Activated naive CD4-positive, alpha-beta T cell (primary cell): ENCODE measurements around the gene TMEM135.
"Not testable (repeated sequence)": the region's sequence is repeated elsewhere in the genome, so short reads cannot be mapped to it uniquely, and the experiment has no call there.

Experiments
- DNase-seq, 4 experiments: peaks; one replicate each; lab custom pipeline; 2025; lab: John Stamatoyannopoulos, UW

The TMEM135 gene

GRCh38 chr11:87142594-87142993, 104.9 kb downstream of the TMEM135 start:
- no peak for DNase-seq

GRCh38 chr11:87143641-87144040, 105.9 kb downstream of the TMEM135 start:
- DNase-seq: no peak

GRCh38 chr11:87144252-87144651, 106.5 kb downstream of the TMEM135 start:
- DNase-seq: no peak

GRCh38 chr11:87148749-87149148, 111.0 kb downstream of the TMEM135 start:
- no peak for DNase-seq

DNA sequence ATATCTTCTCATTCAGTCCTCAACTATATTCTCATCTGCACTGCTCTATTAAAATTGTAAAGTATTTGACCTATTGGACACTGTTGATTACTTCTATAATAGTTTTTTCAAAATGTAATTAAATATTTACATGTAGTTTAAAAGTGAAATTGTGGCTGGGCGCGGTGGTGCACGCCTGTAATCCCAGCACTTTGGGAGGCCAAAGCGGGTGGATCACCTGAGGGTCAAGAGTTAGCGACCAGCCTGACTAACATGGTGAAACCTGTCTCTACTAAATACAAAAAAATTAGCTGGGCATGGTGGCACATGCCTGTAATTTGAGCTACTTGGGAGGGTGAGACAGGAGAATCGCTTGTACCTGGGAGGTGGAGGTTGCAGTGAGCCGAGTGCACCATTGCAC, 112.0 kb downstream of the TMEM135 start:
- not testable (repeated sequence) for DNase-seq

DNA sequence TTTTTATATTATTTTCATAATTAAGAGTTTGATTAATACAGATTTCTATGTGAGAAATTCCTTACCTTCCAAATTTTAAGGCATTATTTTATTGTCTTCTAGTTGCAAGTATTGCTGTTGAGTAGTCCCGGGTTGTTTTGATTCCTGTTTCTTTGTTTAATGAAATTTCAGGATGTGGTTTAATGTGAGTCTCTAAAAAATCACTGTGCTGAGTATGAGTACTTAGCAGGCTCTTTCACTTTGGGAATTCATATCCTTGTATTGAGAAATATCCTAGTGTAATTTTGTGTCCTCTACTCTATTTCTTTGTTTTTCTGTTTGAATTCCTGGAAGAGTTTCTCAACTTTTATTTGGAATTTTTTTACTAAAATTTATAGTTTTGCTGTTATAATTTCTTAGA, 113.2 kb downstream of the TMEM135 start:
- DNase-seq: no peak

- no peak for DNase-seq
Observed at GRCh38 chr11:87154246-87154645, 116.5 kb downstream of the TMEM135 start.

DNA sequence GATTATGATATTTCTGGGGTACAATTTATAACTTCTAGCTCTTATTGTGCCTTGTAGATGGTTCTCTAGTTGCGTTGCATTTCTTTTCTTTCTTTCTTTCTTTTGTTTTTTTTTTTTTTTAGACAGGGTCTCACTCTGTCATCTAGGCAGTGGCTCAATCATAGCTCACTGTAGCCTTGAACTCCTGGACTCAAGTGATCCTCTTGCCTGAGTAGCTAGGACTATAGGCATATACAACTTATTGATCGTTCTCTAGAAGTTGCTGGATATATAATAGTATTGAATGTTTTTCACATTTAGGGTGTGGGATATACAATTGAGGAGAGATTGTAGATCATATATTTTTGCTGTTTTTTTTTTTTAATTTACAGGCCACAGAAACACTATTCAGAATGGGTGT, 119.2 kb downstream of the TMEM135 start:
- no peak for DNase-seq

- not testable (repeated sequence) for DNase-seq
Observed at GRCh38 chr11:87169076-87169475, 131.3 kb downstream of the TMEM135 start.

DNA sequence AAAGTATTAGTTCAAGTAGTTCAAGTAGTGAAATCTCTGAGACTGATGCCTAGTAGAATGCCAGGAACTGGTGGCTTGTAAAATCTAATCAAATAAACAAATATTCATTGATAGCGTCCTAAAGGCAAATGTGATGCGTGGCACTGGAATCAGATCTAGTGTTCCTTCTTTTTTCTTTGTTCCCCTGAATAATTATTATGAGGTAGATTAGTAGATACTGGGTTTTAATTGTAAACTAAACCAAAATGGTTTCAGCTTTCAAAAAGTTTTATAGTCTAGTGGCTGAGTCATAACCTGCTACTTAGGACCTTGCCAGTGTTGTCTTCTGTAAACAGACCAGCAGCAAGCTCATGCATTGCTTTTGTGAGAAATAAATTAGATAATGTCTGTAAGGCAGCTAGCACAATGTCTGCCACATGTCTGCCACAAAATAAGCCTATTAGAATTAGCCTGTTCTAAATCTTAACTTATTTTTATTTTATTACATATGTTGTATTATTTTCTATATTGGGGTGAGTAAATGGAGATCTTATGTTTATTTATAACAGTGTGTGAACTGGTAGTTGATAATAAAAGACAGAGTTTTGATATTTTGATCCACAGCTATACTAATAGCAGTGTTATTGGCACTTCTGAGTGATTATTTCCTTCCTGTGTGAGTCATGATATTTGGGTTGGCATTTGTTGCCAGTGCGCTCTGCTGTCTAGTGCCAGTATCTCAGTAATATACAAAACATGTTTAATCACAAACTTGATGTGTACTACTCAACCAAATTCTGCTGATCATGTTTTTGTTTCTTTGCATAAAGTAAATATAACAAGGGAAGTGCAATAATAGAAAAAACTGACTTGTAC, 135.7 kb downstream of the TMEM135 start:
- no peak for DNase-seq

GRCh38 chr11:87174870-87175269, 137.1 kb downstream of the TMEM135 start:
- DNase-seq: no peak

GRCh38 chr11:87176044-87176443, 138.3 kb downstream of the TMEM135 start:
- DNase-seq: no peak

DNA sequence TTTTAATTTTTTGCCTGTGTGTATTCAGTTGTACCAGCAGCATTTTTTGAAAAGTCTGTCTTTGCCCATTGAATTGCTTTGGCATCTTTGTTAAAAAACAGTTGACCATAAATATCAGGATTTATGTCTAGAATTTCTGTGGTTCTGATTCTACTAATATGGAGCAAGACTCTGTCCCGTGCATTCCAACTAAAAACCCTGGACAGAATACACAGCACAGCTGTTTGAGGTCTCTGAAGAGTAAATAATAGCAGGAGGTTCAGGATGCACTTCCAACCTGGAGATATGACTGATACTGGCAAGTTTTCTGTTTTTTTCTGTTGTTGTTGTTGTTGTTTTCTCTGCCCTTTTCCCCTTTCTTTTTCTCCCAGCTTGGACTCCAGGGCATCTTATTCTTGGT, 141.9 kb downstream of the TMEM135 start:
- no peak for DNase-seq

- DNase-seq: no peak
Observed at GRCh38 chr11:87180742-87181141, 143.0 kb downstream of the TMEM135 start.

GRCh38 chr11:87181143-87181542, 143.4 kb downstream of the TMEM135 start:
- DNase-seq: no peak

DNA sequence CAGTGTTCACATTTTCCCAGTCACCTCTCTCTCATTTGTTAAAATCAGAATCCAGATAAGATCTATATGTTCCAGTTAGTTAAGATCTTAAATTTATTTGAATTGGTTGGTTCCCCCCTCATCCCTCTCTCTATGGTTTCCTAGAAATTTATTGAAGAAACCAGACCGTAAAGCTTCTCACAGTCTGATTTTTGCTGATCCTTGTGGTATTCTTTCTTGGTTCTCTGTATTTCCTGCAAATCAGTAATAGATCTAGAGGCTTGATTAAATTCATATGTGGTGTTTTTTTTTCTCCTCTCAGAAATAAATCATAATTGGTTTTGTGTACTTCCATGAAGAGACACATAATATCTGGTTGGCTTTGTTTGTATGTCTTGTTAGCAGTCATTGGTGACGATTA, 147.5 kb downstream of the TMEM135 start:
- DNase-seq: no peak

GRCh38 chr11:87187076-87187475, 149.3 kb downstream of the TMEM135 start:
- no peak for DNase-seq

- no peak for DNase-seq
Observed at GRCh38 chr11:87187930-87188329, 150.2 kb downstream of the TMEM135 start.

GRCh38 chr11:87188396-87188795, 150.7 kb downstream of the TMEM135 start:
- not testable (repeated sequence) for DNase-seq

- DNase-seq: not testable (repeated sequence)
Observed at GRCh38 chr11:87188921-87189320, 151.2 kb downstream of the TMEM135 start.

- no peak for DNase-seq
Observed at GRCh38 chr11:87190071-87190470, 152.3 kb downstream of the TMEM135 start.

DNA sequence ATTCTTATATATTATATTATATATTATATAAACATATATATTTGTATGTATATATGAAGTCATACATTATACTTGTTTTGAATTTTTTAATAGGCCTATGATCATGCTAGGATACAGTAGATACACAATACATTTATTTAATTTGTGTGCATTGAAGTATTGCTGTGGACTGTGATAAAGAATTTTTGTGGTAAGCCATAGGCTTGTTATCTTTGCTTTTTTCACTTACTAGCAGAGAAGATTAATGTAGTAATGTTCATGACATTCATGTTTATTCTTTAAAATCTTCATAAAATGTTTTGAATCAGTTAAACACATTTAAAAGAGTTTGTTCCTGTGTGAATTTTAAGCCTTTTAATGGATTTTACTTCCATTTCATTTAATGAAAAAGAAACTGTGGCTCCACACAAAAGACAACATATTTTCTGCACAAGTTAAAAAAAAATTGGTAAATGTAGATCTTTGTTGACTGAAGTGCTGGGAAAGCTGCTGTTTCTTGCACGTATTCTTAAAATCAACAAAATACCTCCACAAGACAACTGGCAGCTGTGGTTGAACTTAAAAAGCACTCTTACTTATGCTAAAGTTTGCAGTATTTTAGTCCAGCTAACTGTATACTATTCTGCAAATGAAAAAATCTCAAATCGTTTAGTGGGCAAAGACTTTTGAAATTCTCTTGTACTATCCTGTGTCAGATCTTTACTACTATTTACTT, 156.2 kb downstream of the TMEM135 start:
- no peak for DNase-seq
